HG03469 (cell line): ENCODE data around the gene GLRA1.

Experiments
- ATAC-seq: cut with Tn5 transposase; IDR thresholded peaks from one replicate; pipeline ENCODE4 v1.9.1; 2021; ENCODE audit warnings: mild to moderate bottlenecking, moderate library complexity, moderate number of reproducible peaks; ENCODE audit not compliant: unreplicated experiment

The GLRA1 gene

DNA sequence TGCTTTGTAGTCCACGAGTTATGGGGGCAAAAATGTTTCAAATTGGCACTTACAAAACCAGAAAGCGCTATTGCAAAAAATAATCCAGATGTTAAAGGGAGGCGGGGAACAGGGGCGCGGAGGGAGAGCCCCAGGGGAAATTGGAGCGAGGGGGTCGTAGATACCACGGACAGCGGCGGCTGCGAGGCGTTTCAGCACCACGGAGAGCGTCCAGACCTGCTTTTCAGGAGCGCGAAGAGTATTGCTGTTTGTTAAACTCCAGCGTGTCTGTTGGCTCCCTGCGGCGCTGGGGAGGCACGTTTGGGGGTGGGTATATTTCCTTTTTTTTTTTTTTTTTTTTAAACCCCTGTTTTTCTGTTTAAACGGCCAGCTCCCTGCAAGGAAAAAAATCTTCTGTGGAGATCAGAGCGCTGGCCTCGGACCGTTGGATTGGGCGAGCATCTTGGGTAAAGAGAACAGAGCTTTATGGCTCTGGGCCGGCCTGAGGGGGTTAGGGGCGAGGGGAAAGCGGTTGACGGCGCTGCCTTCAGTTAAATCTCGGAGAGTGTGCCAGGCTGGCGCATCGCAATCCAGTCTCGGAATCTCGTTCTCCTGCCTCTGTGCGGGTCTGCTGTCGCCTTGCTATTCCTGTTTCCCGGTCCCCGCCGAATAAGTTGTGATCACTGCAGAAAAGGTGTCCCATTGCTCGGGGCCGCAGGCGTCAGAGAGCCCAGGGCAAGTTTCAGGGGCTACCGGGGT is at the start of gene GLRA1:
Gene GLRA1, minus strand, starts transcription at position 288 of the 738 bp plus-strand sequence. CDS start 302 bp downstream, outside the sequence.
- ATAC-seq: no peak

- no peak for ATAC-seq
Measured at GRCh38 chr5:151970885-151971284, 46.2 kb upstream of the GLRA1 start.

DNA sequence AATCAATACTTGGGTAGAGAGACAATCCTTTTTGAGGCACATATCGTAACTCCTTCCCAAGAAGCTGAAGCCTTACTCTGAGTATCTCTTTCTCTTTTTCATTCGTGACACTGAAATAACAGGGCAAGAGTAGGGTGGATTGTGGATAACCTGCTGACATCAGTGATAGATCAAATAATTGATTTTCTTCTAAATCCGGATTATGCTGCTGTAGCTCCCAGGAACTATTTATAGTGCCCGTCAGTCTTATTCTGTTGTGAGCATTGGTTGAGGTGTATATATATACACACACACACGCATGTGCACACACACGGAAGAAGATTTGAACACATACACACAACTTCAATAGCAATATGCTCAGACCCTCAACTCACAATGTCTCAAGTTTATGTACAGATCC is 43.2 kb upstream of the GLRA1 start:
- no peak for ATAC-seq

DNA sequence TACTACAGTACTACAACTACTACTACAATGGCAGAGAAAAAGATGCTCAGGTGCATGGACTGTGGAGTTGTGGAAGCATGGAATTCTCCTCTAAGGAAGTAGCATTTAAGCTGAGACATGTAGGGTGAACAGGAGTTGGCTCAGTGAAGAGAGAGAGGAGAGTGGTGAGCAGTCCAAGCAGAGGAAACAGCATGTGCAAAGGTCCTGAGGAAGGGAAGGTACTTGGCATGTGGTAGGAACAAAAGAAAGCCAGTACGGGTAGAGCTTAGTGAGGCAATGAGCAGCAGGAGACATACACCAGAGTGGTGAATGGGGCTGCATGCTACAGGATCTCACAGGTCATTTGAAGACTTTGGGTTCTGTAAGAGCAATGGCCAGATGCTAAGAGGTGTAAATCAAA is 41.4 kb upstream of the GLRA1 start:
- ATAC-seq: no peak

- ATAC-seq: no peak
Measured at GRCh38 chr5:151964471-151964870, 39.8 kb upstream of the GLRA1 start.

- ATAC-seq: no peak
Measured at GRCh38 chr5:151961557-151961956, 36.9 kb upstream of the GLRA1 start.

GRCh38 chr5:151958111-151958510 is 33.5 kb upstream of the GLRA1 start:
- no peak for ATAC-seq

DNA sequence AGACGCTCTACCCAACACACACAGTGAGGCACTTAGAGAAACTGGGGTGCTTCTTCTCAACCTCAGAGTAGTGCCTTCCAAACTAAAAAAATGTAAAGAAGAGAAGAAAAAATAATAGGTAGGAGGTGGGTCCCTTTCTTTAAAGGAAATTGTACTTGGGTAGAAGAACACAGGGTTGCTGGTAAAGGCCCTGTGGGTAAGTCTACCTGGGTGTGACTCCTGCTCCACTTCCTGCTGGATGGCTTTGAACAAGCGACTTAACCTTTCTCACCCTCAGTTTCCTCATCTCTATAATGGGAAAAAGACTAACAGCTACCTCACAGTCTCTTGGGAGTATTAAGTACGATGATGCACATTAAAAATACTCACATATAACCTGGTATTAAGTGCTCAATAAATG is 32.1 kb upstream of the GLRA1 start:
- ATAC-seq: no peak

DNA sequence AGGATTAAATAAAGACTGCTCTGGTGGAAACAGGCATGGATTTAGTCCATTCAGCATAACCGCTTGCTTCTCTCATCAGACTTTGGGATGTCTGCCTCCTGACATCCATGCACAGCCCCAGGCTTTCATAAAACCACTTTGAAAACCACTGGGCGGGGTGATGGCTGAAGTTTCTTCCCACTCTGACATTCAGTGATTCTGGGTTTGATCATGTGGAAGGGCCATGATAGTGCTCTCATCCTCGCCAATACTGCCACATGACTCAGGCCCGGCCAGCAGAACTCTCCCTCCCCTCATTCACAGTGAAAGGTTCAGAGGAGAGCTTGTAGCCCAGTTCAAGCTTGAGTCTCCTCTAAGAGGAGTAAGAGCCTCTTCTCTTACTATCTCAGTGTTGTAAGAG is 29.6 kb upstream of the GLRA1 start:
- no peak for ATAC-seq

DNA sequence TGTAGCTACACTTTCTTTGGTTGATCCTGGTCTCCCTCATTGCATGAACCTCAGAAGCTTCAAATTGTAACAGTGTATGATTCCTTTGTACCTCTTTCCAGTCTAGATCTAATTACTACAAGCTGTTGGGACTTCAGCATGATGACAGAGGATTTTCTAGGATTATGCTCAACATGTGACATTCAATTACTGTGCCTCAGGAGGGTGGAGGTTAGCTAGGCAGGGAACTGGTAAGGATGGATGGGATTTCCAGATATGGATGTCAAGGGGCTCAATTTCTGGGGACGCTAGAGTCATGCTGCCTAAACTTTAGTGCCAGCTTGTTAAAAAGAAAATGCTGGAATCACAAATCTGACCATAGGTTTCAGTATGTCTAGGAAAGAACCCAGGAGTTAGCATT is 29.2 kb upstream of the GLRA1 start:
- no peak for ATAC-seq

- no peak for ATAC-seq
Measured at GRCh38 chr5:151952238-151952637, 27.6 kb upstream of the GLRA1 start.

DNA sequence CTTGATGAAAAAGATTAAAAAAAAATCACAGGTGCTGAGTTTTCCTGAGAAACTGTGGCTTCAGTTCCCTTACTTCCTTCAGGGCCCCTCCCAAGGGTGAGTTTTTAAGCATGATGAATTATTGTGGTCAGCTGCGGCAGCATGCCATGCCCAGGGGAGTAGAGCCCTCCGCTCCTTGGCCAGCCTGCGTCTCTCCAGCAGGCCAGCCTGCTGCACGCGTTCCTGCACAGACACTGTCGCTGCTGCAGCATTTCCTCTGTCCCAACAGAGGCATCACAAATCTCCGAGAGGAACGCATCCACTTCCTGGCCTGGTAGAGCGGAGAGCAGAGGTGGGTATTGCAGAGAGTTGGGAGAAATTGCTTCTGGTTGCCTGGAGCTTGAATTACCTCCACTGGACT is 26.1 kb upstream of the GLRA1 start:
- ATAC-seq: no peak

DNA sequence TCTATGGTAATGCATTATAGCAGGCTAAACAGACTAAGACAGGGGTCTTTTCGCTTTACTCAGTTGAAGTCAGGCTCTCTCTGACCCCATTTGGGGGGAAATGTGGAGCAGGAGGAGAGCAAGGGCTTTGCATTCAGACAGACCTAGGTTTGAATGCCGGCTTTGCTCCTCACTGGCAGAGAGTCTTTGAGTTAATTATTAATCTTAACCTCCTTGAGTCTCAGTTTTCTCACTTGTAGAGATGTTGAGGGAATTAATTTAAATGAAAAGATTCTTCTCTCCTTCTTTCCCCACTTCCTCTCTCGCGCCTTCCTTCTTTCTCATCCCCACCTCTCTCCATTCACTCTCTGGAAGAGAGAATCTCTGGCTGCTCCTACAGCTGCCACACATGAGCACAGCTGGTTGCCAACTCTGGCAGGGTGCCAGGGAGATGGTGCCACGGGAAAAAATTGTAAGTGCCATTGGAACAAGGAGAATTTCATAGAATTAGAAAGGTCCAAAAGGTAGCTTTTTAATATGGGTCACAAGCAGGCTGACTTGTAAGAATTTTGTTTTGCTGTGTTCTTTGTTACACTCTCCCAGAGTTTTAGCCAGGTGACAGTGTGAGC is 25.2 kb upstream of the GLRA1 start:
- ATAC-seq: no peak

DNA sequence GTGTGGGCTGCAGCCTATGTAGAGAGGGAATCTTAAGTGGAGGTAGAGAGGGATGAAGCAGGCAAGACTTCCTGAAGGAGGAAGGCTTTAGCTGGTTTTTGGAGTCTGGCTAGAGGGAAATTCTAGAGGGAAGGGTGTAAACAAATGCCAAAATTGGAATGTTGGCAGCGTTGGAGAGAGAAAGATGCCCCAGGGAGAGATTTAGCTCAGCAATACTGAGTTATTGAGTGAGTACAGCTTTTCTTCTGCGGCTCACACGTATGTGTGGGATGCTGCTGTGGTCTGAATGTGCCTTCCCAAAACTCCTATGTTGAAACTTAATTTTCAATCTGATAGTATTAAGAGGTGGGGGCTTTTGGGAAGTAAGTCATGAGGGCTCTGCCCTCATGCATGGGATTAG is 24.5 kb upstream of the GLRA1 start:
- no peak for ATAC-seq

DNA sequence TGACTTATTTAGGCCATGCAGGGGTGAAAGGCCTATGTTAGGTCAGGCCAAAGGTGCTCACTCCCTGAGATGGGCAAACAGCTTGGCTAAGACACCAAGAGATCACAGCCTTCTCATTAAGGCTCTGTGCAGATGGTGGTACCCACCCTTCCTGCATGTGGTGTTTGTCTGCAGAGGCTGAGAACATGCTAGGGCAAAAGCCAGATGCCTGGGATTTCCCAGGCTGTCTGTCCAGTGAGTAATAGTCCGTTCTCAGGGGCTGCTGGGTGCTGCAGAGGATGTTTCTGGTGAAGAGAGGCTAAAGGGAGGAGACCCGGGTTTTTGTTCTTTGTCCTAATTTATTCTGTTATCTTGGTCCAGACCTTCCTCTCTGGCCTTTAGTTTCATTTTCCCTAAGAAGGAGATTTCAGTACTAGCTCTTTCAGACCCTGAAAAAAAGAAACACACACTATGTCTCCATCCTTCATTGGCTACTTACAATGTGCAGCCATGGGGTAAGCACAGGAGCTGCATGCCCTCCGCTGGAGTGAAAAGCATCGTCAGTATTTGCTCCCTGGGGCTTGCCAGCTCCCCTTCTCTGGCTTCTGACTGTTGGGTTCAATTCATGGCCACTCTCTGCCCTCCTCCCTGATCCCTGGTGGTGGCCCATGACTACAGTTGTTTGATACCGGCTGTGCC is 23.4 kb upstream of the GLRA1 start:
- ATAC-seq: no peak

DNA sequence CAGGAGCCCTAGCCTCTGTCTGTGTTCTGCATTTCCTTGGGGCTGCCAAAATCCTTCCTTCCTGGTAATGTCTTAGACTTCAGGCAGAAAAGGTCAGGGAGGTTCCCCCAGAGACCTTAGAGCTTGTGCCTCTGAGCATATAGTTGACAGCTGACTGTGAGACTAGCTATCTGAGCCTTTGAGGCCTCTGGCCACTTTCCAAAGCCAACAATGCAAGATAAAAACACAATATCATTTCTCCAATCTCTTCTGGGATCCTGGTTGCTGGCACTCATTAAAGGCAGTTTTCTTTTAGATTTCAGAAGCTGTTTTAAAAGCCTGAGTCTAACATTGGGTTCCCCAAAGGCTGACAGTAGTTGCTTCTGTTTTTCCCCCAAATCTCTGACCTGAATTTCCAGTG is 13.2 kb upstream of the GLRA1 start:
- no peak for ATAC-seq

DNA sequence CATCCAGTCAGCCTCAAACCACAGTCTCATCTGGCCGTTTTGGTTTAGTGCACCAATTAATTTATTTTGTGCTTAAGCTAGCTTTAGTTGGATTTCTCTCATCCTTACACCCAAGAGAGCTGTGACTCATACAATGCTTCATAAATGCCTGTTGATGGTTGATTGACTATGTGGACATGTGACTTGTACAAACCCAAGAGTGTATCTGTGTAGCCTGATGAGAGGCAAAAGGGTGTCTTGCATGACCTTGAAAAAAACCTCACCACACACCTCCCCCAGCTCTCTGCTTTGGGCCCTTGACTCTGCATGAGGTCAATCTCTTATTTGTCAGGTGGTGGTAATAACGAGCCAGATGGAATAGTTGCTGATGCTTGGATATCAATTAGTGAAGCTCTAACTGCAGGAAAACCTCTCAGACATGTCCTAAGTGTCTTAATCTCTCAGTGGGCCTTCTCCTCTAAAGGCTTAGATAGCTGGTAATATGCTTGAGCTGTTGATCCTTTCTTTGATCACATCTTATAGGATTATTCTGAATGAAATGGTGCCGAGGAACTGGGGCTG is 10.6 kb upstream of the GLRA1 start:
- ATAC-seq: no peak

- ATAC-seq: no peak
Measured at GRCh38 chr5:151931260-151931659, 6.6 kb upstream of the GLRA1 start.

DNA sequence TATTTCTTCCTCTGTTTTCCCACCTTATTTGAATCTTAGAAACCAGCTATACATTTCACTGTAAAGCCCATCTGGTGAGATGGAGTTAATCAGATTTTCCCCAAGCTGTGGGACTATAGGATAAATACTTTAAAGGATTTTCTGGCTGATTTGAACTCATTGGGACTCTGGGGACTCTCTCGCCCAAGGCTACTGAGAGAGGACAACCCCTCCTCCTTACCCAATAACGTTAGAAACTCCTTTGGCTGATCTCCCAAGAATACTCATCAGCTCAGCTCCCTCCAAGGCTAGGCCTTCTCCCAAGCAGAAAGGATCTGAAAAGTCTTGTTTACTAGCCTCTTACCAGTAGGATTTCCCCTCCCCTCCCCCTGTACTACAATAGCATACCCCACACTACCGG is 1.5 kb upstream of the GLRA1 start:
- no peak for ATAC-seq

- no peak for ATAC-seq
Measured at GRCh38 chr5:151925340-151925739, 689 bp upstream of the GLRA1 start.

DNA sequence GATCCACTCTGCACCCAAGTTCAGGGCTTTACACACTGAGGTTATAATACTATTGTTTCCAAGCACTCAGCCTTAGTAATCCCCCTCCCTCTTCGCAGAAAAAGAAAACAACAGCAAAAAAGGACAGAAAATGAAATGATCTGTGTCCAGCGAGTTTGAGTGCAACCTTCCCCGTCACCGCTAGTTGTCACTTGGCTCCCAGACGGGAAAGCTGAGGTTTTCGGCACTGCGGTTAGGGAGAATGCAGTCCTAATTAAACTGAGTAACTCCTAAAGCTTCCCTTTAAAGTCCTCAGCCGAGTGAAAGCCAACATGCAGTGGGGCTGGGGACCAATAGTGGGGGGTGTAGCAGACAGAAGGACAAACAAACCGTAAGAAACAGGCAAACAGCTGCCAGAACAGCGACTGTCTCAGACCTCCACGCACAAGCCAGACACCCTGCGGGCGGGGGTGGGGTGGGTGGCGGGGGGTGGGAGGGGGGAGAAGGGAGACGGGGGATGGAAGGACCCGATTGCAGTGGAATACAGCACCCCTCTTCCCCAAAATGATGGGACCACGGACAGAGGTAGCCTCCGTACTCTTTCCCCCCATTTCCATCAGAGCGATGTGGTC is 680 bp downstream of the GLRA1 start:
- no peak for ATAC-seq
